ENCODE data around the gene GPC3. TPM values are rescaled to one million over a fixed set of nuclear protein-coding genes. Genes with fewer than 3 reads are reported as not detected.

GPC3 gene
- total and polyA plus RNA-seq, 5 donors from 2014 or later = 0.34 to 0.93 (median 0.44) TPM; not detected in 2

GRCh38 chrX:133561251-133561650 is 424.1 kb downstream of the GPC3 start:
- H3K27ac ChIP-seq (ENCODE audit: insufficient read depth, low read length, poor library complexity, severe bottlenecking) = no peak overlapping the region
- no peaks in the 10 kb centered on the region for H3K9me3 Mint-ChIP-seq
- no peaks in the 10 kb centered on the region for H3K4me1 Mint-ChIP-seq
- H3K36me3 ChIP-seq (ENCODE audit: control insufficient read depth, insufficient read depth, low read length) = no peaks in the 10 kb centered on the region
- no peaks in the 10 kb centered on the region for H3K27me3 ChIP-seq (ENCODE audit: control insufficient read depth, insufficient read depth, low read length)
- H3K4me3 Mint-ChIP-seq = no peak overlapping the region
- DNase-seq (no peak), ATAC-seq (ENCODE audit: low read depth in 2 of 2) (no peak)
- no peaks in the 10 kb centered on the region for H3K9me3 ChIP-seq (ENCODE audit: control insufficient read depth in 2 of 2, low read length in 2 of 2)
- H3K36me3 Mint-ChIP-seq = no peaks in the 10 kb centered on the region
- H3K4me3 ChIP-seq (ENCODE audit: low read depth, low read length) = no peak overlapping the region
- no peaks in the 10 kb centered on the region for H3K27me3 Mint-ChIP-seq
- no peaks in the 10 kb centered on the region for H3K4me1 ChIP-seq (ENCODE audit: control insufficient read depth, insufficient read depth, low read length, poor library complexity, severe bottlenecking)
- H3K27ac Mint-ChIP-seq = no peak overlapping the region

GRCh38 chrX:133559909-133560308 is 425.5 kb downstream of the GPC3 start:
- H3K36me3 ChIP-seq (ENCODE audit: control insufficient read depth, insufficient read depth, low read length) = no peaks in the 10 kb centered on the region
- H3K4me3 Mint-ChIP-seq = no peak overlapping the region
- no peaks in the 10 kb centered on the region for H3K27me3 ChIP-seq (ENCODE audit: control insufficient read depth, insufficient read depth, low read length)
- H3K27ac Mint-ChIP-seq = no peak overlapping the region
- no peaks in the 10 kb centered on the region for H3K4me1 Mint-ChIP-seq
- no peak overlapping the region for H3K27ac ChIP-seq (ENCODE audit: insufficient read depth, low read length, poor library complexity, severe bottlenecking)
- no peaks in the 10 kb centered on the region for H3K4me1 ChIP-seq (ENCODE audit: control insufficient read depth, insufficient read depth, low read length, poor library complexity, severe bottlenecking)
- ATAC-seq (ENCODE audit: low read depth in 2 of 2) (no peak), DNase-seq (no peak)
- H3K27me3 Mint-ChIP-seq = no peaks in the 10 kb centered on the region
- H3K9me3 ChIP-seq (ENCODE audit: control insufficient read depth in 2 of 2, low read length in 2 of 2) = no peaks in the 10 kb centered on the region
- H3K4me3 ChIP-seq (ENCODE audit: low read depth, low read length) = no peak overlapping the region
- no peaks in the 10 kb centered on the region for H3K36me3 Mint-ChIP-seq
- peaks cover 0 to 2% (median 0%) of the 10 kb centered on the region in 7 donors for H3K9me3 Mint-ChIP-seq

- no peaks in the 10 kb centered on the region for H3K27me3 Mint-ChIP-seq
- DNase-seq (no peak), ATAC-seq (ENCODE audit: low read depth in 2 of 2) (no peak)
- Histone ChIP-seq H3K27ac (ENCODE audit: insufficient read depth, low read length, poor library complexity, severe bottlenecking) (no peak overlapping the region), H3K4me1 (ENCODE audit: control insufficient read depth, insufficient read depth, low read length, poor library complexity, severe bottlenecking) (no peaks in the 10 kb centered on the region), H3K36me3 (ENCODE audit: control insufficient read depth, insufficient read depth, low read length) (no peaks in the 10 kb centered on the region), H3K9me3 (ENCODE audit: control insufficient read depth in 2 of 2, low read length in 2 of 2) (no peaks in the 10 kb centered on the region), H3K27me3 (ENCODE audit: control insufficient read depth, insufficient read depth, low read length) (no peaks in the 10 kb centered on the region), H3K4me3 (ENCODE audit: low read depth, low read length) (no peak overlapping the region)
- peaks cover 0 to 6% (median 0%) of the 10 kb centered on the region in 7 donors for H3K9me3 Mint-ChIP-seq
- H3K27ac Mint-ChIP-seq = no peak overlapping the region
- H3K4me3 Mint-ChIP-seq = no peak overlapping the region
- H3K4me1 Mint-ChIP-seq = no peaks in the 10 kb centered on the region
- H3K36me3 Mint-ChIP-seq = no peaks in the 10 kb centered on the region
These were observed 429.5 kb downstream of the GPC3 start for GRCh38 chrX:133555782-133556458.

- Mint-ChIP-seq H3K27me3 (no peaks in the 10 kb centered on the region), H3K4me3 (no peak overlapping the region), H3K4me1 (peaks cover 0 to 2% (median 0%) of the 10 kb centered on the region in 4 donors), H3K9me3 (peaks cover 0 to 6% (median 2%) of the 10 kb centered on the region in 7 donors), H3K27ac (no peak overlapping the region), H3K36me3 (no peaks in the 10 kb centered on the region)
- Histone ChIP-seq H3K27ac (ENCODE audit: insufficient read depth, low read length, poor library complexity, severe bottlenecking) (no peak overlapping the region), H3K9me3 (ENCODE audit: control insufficient read depth in 2 of 2, low read length in 2 of 2) (no peaks in the 10 kb centered on the region), H3K4me1 (ENCODE audit: control insufficient read depth, insufficient read depth, low read length, poor library complexity, severe bottlenecking) (no peaks in the 10 kb centered on the region), H3K27me3 (ENCODE audit: control insufficient read depth, insufficient read depth, low read length) (no peaks in the 10 kb centered on the region), H3K4me3 (ENCODE audit: low read depth, low read length) (no peak overlapping the region), H3K36me3 (ENCODE audit: control insufficient read depth, insufficient read depth, low read length) (no peaks in the 10 kb centered on the region)
- ATAC-seq (ENCODE audit: low read depth in 2 of 2) (no peak), DNase-seq (no peak)
These were observed 434.5 kb downstream of the GPC3 start for GRCh38 chrX:133550665-133551485.

- Mint-ChIP-seq H3K4me3 (no peak overlapping the region), H3K27ac (no peak overlapping the region), H3K9me3 (peaks cover 0 to 2% (median 1%) of the 10 kb centered on the region in 7 donors), H3K36me3 (no peaks in the 10 kb centered on the region), H3K27me3 (no peaks in the 10 kb centered on the region), H3K4me1 (peaks cover 0 to 2% (median 0%) of the 10 kb centered on the region in 4 donors)
- no peaks in the 10 kb centered on the region for H3K4me1 ChIP-seq (ENCODE audit: control insufficient read depth, insufficient read depth, low read length, poor library complexity, severe bottlenecking)
- DNase-seq (no peak), ATAC-seq (ENCODE audit: low read depth in 2 of 2) (no peak)
- H3K27me3 ChIP-seq (ENCODE audit: control insufficient read depth, insufficient read depth, low read length) = no peaks in the 10 kb centered on the region
- no peaks in the 10 kb centered on the region for H3K9me3 ChIP-seq (ENCODE audit: control insufficient read depth in 2 of 2, low read length in 2 of 2)
- H3K27ac ChIP-seq (ENCODE audit: insufficient read depth, low read length, poor library complexity, severe bottlenecking) = no peak overlapping the region
- no peaks in the 10 kb centered on the region for H3K36me3 ChIP-seq (ENCODE audit: control insufficient read depth, insufficient read depth, low read length)
- no peak overlapping the region for H3K4me3 ChIP-seq (ENCODE audit: low read depth, low read length)
These were observed 436.0 kb downstream of the GPC3 start for GRCh38 chrX:133549295-133549933.

- Histone ChIP-seq H3K4me1 (ENCODE audit: control insufficient read depth, insufficient read depth, low read length, poor library complexity, severe bottlenecking) (no peaks in the 10 kb centered on the region), H3K9me3 (ENCODE audit: control insufficient read depth in 2 of 2, low read length in 2 of 2) (no peaks in the 10 kb centered on the region), H3K36me3 (ENCODE audit: control insufficient read depth, insufficient read depth, low read length) (no peaks in the 10 kb centered on the region), H3K27me3 (ENCODE audit: control insufficient read depth, insufficient read depth, low read length) (no peaks in the 10 kb centered on the region), H3K4me3 (ENCODE audit: low read depth, low read length) (no peak overlapping the region), H3K27ac (ENCODE audit: insufficient read depth, low read length, poor library complexity, severe bottlenecking) (no peak overlapping the region)
- no peaks in the 10 kb centered on the region for H3K36me3 Mint-ChIP-seq
- no peak overlapping the region for H3K27ac Mint-ChIP-seq
- DNase-seq = no peak
- no peak overlapping the region for H3K4me3 Mint-ChIP-seq
- peaks cover 0 to 3% (median 1%) of the 10 kb centered on the region in 7 donors for H3K9me3 Mint-ChIP-seq
- H3K4me1 Mint-ChIP-seq = peaks cover 0 to 2% (median 0%) of the 10 kb centered on the region in 4 donors
- ATAC-seq (ENCODE audit: low read depth in 2 of 2) = no peak
- no peaks in the 10 kb centered on the region for H3K27me3 Mint-ChIP-seq
These were observed 439.0 kb downstream of the GPC3 start for GRCh38 chrX:133546441-133546840.

GRCh38 chrX:133544778-133545177 is 440.6 kb downstream of the GPC3 start:
- Histone ChIP-seq H3K36me3 (ENCODE audit: control insufficient read depth, insufficient read depth, low read length) (no peaks in the 10 kb centered on the region), H3K27ac (ENCODE audit: insufficient read depth, low read length, poor library complexity, severe bottlenecking) (no peak overlapping the region), H3K4me1 (ENCODE audit: control insufficient read depth, insufficient read depth, low read length, poor library complexity, severe bottlenecking) (no peaks in the 10 kb centered on the region), H3K9me3 (ENCODE audit: control insufficient read depth in 2 of 2, low read length in 2 of 2) (no peaks in the 10 kb centered on the region), H3K27me3 (ENCODE audit: control insufficient read depth, insufficient read depth, low read length) (no peaks in the 10 kb centered on the region), H3K4me3 (ENCODE audit: low read depth, low read length) (no peak overlapping the region)
- DNase-seq (no peak), ATAC-seq (ENCODE audit: low read depth in 2 of 2) (no peak)
- H3K27ac Mint-ChIP-seq = no peak overlapping the region
- H3K9me3 Mint-ChIP-seq = peaks cover 0 to 3% (median 0%) of the 10 kb centered on the region in 7 donors
- no peaks in the 10 kb centered on the region for H3K36me3 Mint-ChIP-seq
- H3K4me3 Mint-ChIP-seq = no peak overlapping the region
- H3K27me3 Mint-ChIP-seq = no peaks in the 10 kb centered on the region
- peaks cover 0 to 2% (median 0%) of the 10 kb centered on the region in 4 donors for H3K4me1 Mint-ChIP-seq
